ENCODE data around the gene FOXF1.

Gene FOXF1

DNA sequence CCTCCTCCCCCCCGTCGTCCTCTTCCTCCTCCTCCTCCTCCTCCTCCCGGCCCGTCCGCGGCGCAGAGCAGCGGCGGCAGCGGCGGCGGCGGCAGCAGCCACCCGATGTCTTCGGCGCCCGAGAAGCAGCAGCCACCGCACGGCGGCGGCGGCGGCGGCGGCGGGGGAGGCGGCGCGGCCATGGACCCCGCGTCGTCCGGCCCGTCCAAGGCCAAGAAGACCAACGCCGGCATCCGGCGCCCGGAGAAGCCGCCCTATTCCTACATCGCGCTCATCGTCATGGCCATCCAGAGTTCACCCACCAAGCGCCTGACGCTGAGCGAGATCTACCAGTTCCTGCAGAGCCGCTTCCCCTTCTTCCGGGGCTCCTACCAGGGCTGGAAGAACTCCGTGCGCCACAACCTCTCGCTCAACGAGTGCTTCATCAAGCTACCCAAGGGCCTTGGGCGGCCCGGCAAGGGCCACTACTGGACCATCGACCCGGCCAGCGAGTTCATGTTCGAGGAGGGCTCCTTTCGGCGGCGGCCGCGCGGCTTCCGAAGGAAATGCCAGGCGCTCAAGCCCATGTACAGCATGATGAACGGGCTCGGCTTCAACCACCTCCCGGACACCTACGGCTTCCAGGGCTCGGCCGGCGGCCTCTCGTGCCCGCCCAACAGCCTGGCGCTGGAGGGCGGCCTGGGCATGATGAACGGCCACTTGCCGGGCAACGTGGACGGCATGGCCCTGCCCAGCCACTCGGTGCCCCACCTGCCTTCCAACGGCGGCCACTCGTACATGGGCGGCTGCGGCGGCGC is at the start of gene FOXF1:
FOXF1 (plus strand) TSS at position 63 of the 797 bp plus-strand sequence; CDS start at position 106, 43 bp downstream.
- no peaks in the 10 kb centered on the region for H3K36me3 ChIP-seq (ENCODE audit: control insufficient read depth, insufficient read depth, low read length)
- TF ChIP-seq, protein P1, sequence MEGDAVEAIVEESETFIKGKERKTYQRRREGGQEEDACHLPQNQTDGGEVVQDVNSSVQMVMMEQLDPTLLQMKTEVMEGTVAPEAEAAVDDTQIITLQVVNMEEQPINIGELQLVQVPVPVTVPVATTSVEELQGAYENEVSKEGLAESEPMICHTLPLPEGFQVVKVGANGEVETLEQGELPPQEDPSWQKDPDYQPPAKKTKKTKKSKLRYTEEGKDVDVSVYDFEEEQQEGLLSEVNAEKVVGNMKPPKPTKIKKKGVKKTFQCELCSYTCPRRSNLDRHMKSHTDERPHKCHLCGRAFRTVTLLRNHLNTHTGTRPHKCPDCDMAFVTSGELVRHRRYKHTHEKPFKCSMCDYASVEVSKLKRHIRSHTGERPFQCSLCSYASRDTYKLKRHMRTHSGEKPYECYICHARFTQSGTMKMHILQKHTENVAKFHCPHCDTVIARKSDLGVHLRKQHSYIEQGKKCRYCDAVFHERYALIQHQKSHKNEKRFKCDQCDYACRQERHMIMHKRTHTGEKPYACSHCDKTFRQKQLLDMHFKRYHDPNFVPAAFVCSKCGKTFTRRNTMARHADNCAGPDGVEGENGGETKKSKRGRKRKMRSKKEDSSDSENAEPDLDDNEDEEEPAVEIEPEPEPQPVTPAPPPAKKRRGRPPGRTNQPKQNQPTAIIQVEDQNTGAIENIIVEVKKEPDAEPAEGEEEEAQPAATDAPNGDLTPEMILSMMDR (IDR thresholded peaks at IDR 0.05): no peak
- peak within 1 kb of the TSS; percentile 47 for H3K4me3 ChIP-seq (ENCODE audit: low read depth, low read length)
- no peak within 1 kb of the TSS for H3K9ac ChIP-seq
- no peaks in the 10 kb centered on the region for H3K79me2 ChIP-seq
- no peaks in the 10 kb centered on the region for H3K9me3 ChIP-seq (ENCODE audit: control insufficient read depth, low read length)
- peak within 1 kb of the TSS; percentile 69 for H3K27ac ChIP-seq
- no peaks in the 10 kb centered on the region for H3K4me1 ChIP-seq
- H3K4me2 ChIP-seq (ENCODE audit: low read length): peak within 1 kb of the TSS; percentile 78
- peak within 1 kb of the TSS; percentile 73 for H2AFZ ChIP-seq
- H3K27me3 ChIP-seq (ENCODE audit: control insufficient read depth, insufficient read depth, low read length): peaks cover 15% of the 10 kb centered on the region

DNA sequence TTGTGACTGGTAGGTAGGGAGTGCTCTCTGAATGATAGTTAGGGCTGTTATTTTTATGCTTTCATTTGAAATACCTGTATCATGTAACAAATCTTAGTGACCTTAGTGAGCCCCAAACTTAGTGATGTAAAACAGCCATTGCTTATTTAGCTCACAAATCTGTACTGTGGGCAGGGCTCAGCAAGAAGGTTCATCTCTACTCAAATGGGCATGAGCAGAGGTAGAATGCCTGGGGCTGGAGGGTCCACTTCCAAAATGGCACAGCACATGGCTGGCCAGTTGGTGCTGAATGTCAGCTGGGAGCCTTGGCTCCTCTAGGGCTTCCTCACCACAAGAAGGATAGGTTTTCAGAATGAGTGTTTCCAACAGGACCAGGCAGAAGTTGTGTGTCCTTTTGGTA is 49.3 kb upstream of the FOXF1 start:
- Histone ChIP-seq H3K79me2 (no peaks in the 10 kb centered on the region), H3K36me3 (ENCODE audit: control insufficient read depth, insufficient read depth, low read length) (no peaks in the 10 kb centered on the region), H2AFZ (no peak overlapping the region), H3K4me3 (ENCODE audit: low read depth, low read length) (no peak overlapping the region), H3K9me3 (ENCODE audit: control insufficient read depth, low read length) (no peaks in the 10 kb centered on the region), H3K27me3 (ENCODE audit: control insufficient read depth, insufficient read depth, low read length) (no peaks in the 10 kb centered on the region), H3K9ac (no peak overlapping the region), H3K4me1 (no peaks in the 10 kb centered on the region), H3K4me2 (ENCODE audit: low read length) (no peak overlapping the region), H3K27ac (no peak overlapping the region)
- TF ChIP-seq, protein P1 (IDR thresholded peaks at IDR 0.05): no peak

DNA sequence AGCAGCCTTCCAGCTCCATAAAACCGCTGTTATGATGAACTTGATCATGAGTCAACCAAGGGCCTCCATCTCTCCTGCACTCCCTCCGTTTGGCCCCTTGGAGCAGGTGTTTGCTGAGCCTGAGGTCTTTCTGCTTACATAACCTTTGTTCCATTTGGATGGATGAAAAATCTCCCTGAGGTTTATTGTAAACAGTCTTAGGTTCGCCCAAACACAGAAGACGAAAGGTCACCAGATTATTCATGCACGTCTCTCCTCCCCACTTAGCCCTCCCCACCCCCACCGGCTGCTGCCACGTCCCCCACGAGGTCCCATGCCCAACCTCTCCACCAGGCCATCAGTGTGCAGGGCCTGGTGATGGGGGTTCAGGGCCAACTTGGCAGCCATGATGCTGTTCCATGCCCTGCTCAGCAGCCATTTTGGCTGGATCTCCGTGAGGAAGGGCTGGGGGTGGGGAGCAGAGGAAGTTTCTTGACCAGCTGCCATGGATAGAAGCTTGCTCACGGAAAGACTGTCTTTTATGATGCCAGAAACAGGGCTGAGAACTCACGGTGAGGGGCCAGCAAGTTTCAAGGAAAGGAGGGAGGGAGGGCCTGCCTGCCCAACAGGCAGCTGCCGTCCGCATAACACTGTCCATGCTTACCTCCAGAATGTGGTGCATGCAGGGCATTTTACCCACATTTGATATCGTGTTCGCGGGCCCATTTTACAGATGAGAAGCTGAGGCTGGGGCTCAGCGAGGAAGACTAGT is 47.8 kb upstream of the FOXF1 start:
- no peak overlapping the region for H3K27ac ChIP-seq
- no peak overlapping the region for H3K4me3 ChIP-seq (ENCODE audit: low read depth, low read length)
- H2AFZ ChIP-seq: no peak overlapping the region
- no peaks in the 10 kb centered on the region for H3K79me2 ChIP-seq
- H3K4me2 ChIP-seq (ENCODE audit: low read length): no peak overlapping the region
- no peaks in the 10 kb centered on the region for H3K36me3 ChIP-seq (ENCODE audit: control insufficient read depth, insufficient read depth, low read length)
- H3K27me3 ChIP-seq (ENCODE audit: control insufficient read depth, insufficient read depth, low read length): no peaks in the 10 kb centered on the region
- no peak overlapping the region for H3K9ac ChIP-seq
- no peaks in the 10 kb centered on the region for H3K9me3 ChIP-seq (ENCODE audit: control insufficient read depth, low read length)
- TF ChIP-seq, protein P1 (IDR thresholded peaks at IDR 0.05): no peak
- H3K4me1 ChIP-seq: no peaks in the 10 kb centered on the region

DNA sequence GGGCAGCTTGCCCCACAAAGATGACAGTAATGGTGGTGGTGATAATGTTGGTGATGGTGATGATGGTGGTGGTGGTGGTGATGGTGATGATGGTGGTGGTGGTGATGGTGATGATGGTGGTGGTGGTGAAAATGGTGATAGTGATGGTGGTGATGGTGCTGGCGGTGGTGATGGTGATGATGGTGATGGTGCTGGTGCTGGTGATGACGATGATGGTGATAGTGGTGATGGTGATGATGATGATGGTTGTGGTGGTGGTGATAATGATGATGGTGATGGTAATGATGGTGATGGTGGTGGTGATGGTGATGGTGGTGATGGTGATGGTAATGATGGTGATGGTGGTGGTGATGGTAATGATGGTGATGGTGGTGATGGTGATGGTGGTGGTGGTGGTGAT is 46.3 kb upstream of the FOXF1 start:
- H3K4me3 ChIP-seq (ENCODE audit: low read depth, low read length): no peak overlapping the region
- H3K27ac ChIP-seq: no peak overlapping the region
- no peaks in the 10 kb centered on the region for H3K79me2 ChIP-seq
- H3K36me3 ChIP-seq (ENCODE audit: control insufficient read depth, insufficient read depth, low read length): no peaks in the 10 kb centered on the region
- no peaks in the 10 kb centered on the region for H3K9me3 ChIP-seq (ENCODE audit: control insufficient read depth, low read length)
- TF ChIP-seq, protein P1 (IDR thresholded peaks at IDR 0.05): no peak
- no peaks in the 10 kb centered on the region for H3K27me3 ChIP-seq (ENCODE audit: control insufficient read depth, insufficient read depth, low read length)
- no peak overlapping the region for H2AFZ ChIP-seq
- no peaks in the 10 kb centered on the region for H3K4me1 ChIP-seq
- H3K9ac ChIP-seq: no peak overlapping the region
- no peak overlapping the region for H3K4me2 ChIP-seq (ENCODE audit: low read length)

All from parathyroid adenoma (tissue), 2 donors.